GM23248 (cell line): ENCODE data around the gene IL31RA.

Source experiments
- EZH2 ChIP-seq: fragments of 200-600 bp; sonication (generic); IDR thresholded peaks from 2 replicates; pipeline ENCODE4 v1.6.1; 2018; ENCODE audit warnings: antibody characterized with exemption, mild to moderate bottlenecking; ENCODE audit not compliant: insufficient read depth, poor library complexity, severe bottlenecking
- EZH2phosphoT487 ChIP-seq: fragments of 200-600 bp; sonication (generic); IDR thresholded peaks from 2 replicates; pipeline ENCODE4 v1.6.1; 2018; ENCODE audit warnings: antibody characterized with exemption, moderate library complexity, mild to moderate bottlenecking, low read depth; ENCODE audit not compliant: insufficient read depth

GRCh38 chr5:55817030-55817429 is 34.1 kb upstream of the IL31RA start:
- no peak for TF ChIP-seq EZH2
- TF ChIP-seq EZH2phosphoT487, result no peak
